Loucy (cell line): Measurements from ENCODE around the gene CFAP100.

Source experiments
- CTCF ChIP-seq: fragments of 200-600 bp; sonication (generic); conservative IDR thresholded peaks from 2 replicates; pipeline ENCODE4 v1.5.1; 2014; ENCODE audit warnings: mild to moderate bottlenecking, antibody characterized with exemption, low read length
- EZH2phosphoT487 ChIP-seq: fragments of 200-600 bp; IDR thresholded peaks from 2 replicates; pipeline ENCODE4 v1.6.1; 2018; ENCODE audit warnings: antibody characterized with exemption, mild to moderate bottlenecking, moderate library complexity, borderline replicate concordance

- TF ChIP-seq CTCF (no peak), EZH2phosphoT487 (no peak)
These were observed 36.4 kb downstream of the CFAP100 start for GRCh38 chr3:126431103-126431534.
